ENCODE data around the gene TOM1L2. TPM values are rescaled to one million over a fixed set of nuclear protein-coding genes. Genes with fewer than 3 reads are reported as not detected.
"Not testable (repeated sequence)": the region's sequence is repeated elsewhere in the genome, so short reads cannot be mapped to it uniquely, and the experiment has no call there.

The TOM1L2 gene
- total RNA-seq, 1 experiment from 2014 or later = 8.8 TPM

DNA sequence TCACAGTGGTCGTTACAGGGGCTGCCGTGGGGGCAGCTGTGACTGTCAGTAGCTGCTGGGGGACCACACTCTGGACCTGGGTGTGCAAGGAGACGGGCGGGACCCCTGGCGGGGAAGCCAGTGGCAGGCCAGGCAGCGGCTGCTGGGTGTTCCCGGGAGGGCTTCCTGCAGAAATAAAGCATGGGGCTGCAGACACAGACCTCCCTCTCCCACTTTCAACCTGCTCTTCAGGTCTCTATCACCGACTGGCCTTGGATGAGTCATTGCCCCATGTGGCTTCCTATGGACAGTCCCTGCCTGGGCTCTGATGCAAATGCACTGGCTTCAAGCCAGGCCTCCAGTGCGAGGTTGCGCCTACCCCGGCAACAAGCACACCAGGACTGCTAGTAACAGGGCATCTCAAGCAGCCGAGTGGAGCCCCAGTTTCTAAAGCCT lies 152.6 kb downstream of the TOM1L2 start:
- peak; percentile 86 for DNase-seq (ENCODE audit: low spot score)

DNA sequence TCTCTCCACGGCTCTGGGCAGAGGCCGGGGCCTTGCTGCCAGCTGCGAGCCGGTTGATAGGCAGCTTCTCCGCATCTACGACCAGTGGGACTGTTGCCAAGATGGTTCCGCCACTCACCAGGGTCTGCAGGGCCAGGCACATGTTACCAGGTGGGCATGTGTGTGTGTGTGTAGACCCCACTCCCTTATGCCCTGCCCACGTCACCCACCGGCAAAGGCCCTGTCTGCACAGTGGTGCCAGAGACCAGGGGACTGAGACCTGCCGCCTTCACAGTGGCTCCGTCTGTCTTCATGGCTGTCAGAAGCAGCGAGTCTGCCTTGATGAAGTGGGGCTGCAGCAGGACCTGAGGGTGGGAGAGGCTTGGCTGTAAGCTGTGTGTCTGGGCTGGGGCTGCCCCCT lies 153.1 kb downstream of the TOM1L2 start:
- DNase-seq (ENCODE audit: low spot score) = no peak

DNA sequence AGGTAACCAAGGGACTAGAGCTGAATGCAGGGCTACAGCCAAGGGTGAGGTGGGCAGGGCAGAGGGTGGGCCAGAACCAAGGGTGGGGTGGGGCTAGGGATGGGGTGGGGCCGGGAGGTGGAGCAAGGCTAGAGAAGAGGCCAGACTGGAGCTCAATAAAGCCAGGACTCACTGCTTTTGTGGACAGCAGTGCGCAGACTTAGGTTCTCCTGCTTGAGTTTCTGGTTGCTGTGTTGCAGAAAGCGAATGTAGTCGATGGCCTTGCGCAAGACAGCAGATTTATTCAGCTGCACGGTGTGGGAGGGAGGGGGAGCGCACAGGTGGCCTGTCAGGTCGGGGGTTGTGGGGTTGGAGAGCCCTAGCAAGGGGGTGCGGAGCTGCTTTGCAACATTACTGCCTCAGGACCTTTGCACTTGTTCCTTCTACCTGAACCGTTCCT lies 154.1 kb downstream of the TOM1L2 start:
- DNase-seq (ENCODE audit: low spot score) = peak; percentile 63

DNA sequence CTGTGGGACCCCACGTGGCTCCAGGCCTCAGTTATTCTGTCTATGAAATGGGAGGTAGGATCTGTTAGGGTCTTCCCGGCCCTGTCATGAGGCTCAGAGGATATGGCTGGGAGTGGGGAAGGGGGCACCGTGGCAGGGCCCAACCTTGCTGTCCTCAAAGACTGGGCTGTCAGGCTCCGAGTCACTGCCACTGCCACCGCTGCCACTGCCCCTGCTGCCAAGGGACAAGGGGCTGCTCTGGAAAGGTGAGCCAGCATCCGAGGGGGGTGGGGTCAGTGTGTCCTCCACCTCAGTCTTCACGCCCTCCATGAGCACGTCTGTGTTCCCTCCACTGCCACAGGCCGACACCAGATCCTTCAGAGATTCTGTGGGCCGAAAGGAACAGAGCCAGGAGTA lies 154.7 kb downstream of the TOM1L2 start:
- no peak for DNase-seq (ENCODE audit: low spot score)

DNA sequence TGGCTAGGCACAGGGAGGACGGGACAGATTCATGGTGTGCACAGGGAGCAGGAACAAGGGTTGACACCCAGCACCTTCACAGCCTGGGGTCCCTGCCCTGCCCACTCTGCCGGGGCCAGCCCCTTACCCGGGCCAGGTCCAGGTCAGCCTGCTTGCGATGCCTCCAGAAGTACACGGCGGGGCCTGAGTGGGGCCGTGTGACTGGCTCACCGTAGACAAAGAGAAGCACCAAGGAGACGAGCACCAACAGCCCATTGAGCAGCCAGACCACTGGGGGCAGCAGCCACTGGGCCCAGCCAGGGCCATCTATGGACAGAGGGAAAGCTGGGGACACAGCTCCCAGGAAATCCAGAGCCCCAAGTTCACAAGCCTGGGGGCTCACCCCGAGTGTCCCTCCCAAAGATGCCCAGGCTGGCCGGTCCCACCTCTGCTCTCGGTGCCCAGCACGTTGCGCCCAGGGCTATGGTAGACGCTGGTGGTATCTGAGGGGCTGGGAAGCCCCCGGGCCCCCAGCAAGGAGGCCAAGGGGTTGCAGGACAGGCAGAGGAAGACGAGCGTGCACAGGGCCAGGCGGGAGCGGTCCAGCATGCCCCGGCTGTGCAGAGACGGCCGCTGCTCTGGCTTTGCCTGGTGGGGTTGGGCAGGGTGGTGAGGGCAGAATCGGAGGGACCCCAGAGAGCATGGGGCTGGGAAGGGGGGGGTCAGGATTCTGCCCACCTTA lies 155.2 kb downstream of the TOM1L2 start:
- DNase-seq (ENCODE audit: low spot score) = no peak

DNA sequence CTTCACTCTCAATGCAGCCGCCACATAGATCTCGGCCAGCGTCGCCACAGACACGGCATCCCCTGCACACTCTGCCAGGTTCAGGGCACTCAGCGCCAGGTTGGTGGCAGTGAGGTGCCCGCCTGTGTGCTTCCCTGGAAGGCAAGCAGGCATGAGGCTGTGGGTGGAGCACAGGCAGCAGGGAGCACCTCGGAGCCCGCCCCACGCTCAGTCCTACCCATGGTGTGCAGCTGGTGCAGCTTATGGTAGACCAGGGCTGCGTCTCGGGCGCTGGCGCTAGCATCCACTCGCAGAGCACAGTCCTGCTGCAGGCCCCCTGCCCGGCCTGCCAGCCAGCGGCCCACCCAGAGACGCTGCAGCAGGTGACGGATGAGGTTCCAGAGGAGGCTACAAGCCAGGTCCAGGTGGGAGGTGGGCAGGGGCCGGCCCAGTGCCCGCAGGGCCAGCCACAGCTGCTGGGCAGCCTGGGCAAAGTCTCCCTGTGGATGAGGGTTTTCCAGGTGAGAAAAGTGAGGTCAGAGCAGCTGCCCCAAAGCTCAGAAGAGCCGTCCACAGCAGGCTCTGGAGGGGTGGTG lies 155.9 kb downstream of the TOM1L2 start:
- DNase-seq (ENCODE audit: low spot score) = no peak

DNA sequence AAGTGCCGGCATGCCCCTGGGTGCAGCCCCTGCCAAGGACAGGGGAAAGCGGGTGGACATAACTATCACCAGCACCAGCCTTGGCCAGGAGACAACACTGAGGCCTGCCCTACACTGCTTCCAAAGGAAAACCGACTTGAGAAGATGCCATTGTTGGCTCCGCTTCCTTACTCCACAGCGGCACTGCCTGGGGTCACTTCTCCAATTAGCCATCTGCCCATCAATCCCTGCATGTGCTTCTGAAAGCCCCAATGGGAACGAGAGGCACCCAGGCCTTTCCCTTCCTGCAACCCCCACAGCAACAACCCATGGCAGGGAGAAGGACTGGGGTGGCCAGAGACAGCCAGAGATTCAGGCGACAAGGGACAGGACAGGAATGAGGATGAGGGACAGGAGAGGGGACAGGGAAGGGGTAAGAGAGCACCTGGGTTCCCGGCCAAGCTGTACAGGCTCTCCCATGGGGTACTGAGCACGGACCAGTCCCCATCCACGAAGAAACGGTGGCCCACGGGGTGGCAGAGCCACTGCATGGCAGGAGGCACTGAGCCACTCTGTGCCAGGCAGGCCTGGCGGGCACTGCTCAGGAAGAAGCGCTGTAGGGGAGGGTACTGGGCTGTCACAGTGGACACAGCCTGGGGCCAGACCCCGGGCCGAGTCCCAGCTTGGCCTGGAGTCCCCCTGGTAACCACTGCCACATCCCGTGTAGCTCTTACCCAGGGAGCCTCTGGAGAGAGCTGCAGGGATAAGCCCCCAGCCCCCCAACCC lies 156.6 kb downstream of the TOM1L2 start:
- no peak for DNase-seq (ENCODE audit: low spot score)

DNA sequence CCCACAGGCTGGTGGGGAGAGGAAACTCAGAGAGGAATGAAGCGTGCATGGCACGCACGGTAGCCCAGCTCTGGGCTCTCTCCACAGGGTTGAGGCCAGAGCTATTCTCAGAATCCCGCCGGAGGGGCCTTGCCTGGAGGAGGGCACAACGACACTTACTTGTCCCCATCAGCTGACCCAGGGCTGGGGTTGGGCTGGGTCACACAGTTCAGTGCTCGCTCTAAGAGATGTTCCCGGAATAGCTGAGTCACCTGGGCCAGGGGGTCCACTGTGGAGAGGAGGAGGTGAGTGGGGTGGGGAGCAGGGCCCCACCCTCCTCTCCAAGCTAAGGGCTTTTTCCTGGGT lies 157.2 kb downstream of the TOM1L2 start:
- DNase-seq (ENCODE audit: low spot score) = no peak

DNA sequence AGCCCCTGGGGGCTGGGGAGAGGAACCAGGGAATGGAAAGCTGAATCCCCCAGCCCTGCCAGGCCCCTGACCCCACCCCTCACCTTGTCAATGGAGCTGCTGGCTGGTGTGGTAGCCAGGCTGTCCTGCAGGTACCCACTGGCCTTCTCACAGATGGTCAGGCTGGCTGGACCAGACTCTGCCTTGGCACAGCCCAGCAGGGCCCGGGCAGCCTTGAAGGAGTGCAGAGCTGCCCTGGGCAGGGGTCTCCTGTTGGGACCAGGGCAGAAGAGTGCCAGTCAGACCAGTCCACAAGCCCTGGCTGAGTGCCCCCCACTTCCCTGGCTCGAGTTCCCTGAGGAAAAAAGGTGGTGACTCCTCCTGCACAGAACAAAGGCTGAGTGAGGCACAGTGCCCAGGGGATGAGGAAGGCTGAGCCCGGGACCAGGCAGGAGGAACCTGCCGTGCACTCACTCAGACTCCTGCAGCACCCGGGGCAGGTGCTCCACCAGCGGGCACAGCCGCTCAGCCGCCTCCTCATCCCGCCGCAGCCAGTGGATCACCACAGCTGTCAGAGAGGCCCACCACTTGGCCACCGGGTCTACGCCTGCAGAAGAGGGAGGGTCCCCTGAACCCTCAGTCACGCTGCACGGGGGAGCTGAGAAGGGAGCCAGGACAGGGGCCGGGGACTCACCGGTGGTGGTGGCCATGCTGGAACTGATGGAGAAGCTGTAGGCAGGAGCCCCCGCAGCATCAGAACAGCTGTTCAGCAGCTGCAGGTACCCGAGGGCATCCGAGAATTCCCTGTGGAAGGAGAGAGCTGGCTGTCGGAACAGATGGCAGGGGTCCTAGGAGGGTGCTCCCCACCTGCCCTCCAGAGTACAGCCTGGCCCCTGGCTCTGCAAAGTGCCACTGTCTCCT lies 157.8 kb downstream of the TOM1L2 start:
- DNase-seq (ENCODE audit: low spot score) = no peak

DNA sequence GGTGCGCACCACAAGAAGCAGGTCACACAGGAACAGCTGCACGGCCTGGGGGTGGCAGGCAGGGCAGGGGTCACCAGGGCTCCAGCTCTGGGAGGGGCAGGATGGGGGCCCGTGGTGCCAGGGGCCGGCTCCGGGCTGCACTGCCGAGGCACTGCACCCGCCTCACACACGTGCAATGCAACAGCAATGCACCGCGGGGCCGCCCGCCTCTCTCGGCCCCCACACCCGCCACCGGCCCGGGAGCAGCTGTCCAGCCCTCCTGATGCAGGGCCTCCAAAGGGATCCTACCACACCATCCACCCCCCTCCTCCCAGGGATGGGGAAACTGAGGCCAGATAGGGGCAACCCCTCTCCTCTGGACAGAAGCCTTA lies 158.5 kb downstream of the TOM1L2 start:
- no peak for DNase-seq (ENCODE audit: low spot score)

DNA sequence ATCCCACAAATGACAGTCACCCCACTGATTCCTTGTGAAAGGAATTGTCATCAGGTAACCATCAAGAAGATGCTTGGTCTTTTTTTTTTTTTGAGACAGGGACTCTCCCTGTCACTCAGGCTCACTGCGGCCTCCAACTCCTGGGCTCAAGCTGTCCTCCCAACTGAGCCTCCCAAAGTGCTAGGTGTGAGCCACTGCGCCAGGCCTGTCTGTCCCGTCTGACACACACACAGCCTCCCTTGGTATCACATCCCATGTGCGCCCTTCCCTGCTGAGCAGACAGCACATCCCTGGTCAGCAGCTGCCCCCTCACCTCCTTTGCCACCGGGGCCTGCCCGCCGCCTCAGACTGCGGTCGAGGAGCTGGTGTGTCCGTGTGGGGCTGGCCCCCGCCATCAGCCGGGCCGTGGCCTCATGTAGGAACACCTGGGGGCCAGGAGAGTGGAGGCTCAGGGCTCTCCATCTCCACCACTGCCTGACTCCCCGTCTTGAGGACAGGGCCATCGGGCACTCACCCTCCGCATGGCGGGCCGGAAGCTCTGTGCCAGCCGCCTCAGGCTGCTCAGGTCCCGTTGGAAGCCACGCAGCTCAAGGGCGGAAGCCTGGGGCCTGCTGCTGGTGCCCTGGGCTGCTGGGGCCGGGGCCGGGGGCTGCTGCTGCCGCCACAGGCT lies 159.0 kb downstream of the TOM1L2 start:
- no peak for DNase-seq (ENCODE audit: low spot score)

DNA sequence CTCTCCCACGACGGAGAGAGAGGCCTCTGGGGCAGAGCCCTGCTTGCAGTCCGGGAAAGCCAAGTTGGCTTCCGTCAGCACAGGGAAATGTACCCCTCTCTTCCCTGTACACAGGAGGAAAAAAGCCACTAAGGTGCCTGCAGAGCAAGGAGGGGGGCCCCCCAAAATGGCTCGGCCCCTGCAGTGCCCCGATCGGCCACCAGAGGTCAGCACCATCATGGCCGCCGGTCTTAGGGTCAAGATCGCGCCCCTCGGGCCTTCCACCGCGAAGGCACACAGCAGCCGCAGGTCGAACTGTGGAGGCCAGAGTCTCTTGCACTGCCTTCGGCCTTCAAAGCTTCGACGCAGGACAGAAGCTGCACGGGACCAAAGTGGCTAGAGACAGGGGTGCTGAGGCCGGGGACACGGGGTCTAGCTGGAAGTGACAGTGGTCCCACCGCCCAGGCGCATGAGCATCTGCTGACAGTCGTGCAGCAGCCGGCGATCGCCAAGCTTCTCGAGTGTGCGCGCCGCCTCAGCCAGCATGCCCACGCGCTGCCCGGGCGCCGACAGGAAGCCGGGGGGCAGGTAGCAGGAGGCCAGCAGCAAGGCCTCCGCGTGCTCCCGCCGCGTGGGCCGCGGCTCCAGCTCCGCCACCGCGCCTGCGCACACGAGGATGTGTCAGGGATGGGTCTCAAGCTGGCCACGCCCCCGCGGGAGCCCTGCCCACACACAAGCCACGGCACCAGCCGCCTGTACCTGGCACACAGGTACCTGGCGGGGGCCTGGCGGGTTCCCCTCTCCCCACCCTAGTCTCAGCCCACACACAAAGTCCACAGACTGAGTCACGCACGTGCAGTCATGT lies 159.8 kb downstream of the TOM1L2 start:
- DNase-seq (ENCODE audit: low spot score) = peak; percentile 70

DNA sequence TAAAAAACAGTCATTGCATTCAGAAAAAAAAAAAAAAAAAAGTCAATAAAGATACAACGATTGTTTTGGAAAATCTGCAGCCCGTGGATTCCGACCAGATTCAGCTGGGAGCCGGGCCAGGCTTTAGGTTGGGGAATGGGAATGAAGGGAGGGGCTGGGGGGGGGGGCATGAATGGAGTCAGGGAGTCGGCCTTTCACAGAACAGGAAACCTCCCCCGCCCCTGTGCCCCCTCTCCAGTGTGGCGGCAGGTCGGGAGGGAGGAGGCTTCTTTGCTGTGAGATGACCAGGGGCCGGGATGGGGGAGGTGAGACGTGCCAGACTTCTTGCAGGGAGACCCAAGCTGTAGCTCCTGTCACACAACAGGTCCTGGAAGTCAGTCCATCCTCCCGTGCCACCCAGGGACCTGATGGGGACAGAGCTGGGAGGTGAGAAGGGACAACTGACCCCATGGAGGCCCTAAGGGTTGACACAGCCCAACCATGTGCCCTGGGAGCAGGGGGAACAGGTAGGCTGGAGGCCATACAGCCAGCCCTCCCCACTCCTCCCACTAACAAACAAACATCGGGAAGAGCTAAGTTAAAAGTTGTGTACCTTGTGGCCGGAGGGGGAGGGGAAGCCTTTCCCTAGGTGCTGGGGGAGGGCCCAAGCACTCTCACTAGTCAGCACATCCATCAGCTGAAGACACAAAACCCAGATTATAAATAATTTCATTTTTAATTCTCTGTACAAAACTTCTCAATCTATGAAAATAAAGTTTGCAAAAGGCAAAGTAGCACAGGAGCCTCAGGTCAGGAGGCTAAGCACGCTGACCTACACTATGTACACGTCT lies 160.6 kb downstream of the TOM1L2 start:
- DNase-seq (ENCODE audit: low spot score) = peak; percentile 58

DNA sequence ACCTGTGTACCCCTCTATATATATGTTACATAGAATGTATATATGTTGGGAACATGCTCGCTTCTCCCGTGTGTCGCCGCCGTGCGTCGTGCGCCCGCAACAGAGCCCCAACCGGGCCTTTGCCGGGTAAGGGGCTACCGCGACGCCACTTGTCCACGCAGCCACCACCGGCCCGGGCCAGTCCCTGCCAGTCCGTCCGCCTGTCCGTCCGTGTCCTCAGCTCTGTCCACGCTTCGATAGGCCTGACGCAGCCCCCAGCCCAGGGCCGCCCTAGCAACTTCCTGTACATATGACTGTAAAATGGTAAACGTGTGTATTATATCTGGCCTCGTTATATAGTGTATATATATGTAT lies 161.3 kb downstream of the TOM1L2 start:
- no peak for DNase-seq (ENCODE audit: low spot score)

DNA sequence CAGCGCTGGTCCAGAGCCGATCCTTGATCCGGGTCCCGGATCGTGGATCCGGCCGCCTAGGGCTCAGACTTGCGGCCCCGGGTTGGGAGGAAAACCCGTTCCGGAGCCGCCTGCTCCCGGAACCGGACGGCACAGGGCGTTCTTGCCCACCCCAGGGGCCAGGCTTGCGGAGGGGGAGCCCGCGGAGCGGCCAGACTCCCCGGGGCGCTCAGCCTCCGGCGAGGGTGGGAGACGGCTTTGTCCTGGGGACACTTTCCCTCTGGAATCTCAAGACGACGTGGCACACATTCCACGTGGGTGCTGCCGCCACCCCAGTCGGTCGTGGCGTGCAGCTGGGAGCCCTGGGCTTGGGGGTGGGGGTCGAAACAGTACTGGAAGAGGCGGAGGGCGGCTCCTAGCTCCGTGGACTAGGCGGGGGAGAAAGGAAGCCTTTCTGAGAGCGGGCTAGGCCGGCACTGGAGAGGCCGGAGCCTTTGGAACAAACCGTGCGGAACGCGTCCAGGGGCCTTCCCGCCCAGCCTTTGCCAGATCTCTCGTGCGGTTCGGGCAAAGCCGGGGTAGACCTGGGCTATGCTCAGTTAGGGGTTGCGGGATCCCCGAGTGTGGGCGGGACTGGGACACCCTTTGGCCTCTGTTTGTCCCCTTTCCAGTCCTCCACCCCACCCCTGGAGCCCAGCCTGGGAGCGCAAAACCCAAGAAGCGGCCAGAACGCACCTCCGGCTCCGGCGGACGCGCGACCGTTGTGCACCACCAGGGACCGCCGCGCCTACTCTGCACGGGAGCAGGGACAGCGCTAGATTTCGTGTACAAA lies 161.9 kb downstream of the TOM1L2 start:
- DNase-seq (ENCODE audit: low spot score) = no peak

DNA sequence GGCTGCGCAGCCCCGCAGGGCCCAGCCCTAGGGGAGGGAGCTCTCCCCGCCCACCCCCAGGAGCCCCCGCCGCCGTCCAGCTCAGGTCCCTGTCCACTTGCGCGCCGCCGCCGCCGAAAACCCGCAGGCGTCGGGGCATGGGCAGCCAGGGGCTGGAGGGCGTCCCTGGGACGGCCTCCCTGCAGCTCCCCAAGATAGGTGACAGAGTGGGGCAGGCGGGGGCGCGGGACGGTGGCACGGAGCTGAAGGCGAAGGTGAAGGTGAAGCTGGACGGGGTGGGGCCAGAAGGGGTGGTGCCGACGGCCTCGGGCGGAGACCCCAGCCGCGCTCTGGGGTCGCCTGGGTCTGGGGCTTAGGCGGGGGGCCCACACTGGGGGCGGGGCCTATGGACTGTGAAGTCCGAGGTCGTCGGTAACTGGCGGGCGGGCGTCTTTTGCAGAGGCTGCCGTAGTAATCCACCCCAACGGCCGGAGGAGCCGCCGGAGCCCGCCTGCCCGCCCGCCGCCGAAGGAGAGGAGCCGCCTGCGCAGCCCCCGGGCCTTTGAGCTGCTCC lies 162.6 kb downstream of the TOM1L2 start:
- DNase-seq (ENCODE audit: low spot score) = no peak

DNA sequence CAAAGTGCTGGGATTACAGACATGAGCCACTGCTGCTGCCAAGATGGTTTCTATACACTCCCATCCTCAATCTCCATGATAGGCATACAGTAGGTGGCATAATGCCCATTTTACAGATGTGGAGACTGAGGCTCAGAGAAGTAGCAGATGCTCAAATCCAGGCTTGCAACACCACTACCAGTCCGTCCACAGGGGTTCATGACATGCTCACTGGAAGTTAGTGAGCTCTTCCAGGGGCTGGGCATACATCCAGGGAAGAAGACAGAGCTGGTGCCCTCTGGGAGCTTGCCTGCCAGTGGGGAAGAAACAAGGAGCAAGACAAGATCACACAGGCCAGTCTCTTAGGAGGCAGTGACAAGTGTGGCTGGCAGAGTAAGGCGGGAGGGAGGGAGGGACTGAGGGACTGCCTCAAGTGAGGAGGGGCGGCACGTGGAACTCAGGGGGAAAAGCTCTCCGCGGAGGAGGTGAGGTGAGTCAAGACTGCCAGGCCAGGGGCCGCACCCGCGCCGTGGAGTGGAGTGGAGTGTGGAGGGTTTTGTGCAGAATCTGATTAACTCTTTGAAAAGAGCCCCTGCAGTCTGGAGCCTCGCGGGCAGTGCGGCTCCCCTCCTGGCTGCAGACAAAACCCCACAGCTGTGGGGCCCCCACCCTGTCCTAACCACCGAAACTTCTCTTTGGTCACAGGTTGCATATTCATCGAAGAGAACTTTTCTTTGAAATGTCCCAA lies 163.3 kb downstream of the TOM1L2 start:
- no peak for DNase-seq (ENCODE audit: low spot score)

DNA sequence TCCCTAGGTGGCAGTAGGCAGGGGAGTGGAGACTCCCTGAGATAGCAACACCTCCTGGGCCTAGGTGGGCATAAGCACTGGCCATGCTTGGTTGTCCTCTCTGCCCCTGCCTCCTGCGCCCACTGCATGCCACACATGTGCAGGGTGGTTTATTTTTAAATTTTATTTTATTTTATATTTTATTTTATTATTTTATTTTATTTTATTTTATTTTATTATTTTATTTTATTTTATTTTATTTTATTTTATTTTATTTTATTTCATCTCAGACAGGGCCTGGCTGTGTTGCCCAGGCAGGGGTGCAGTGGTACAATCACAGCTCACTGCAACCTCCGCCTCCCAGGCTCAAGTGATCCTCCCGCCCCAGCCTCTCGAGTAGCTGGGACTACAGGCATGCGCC lies 164.0 kb downstream of the TOM1L2 start:
- not testable (repeated sequence) for DNase-seq (ENCODE audit: low spot score)
